Erythroblast (primary cell): ENCODE data around the gene RAPGEF2.

ENCODE experiments used
- GATA1 ChIP-seq: IDR thresholded peaks from 2 replicates; pipeline ENCODE4 v1.6.1; 2011; ENCODE audit warnings: low read depth, mild to moderate bottlenecking, control low read depth, low read length, moderate library complexity
- POLR2A ChIP-seq: IDR thresholded peaks from 2 replicates; pipeline ENCODE4 v1.6.1; 2011; ENCODE audit warnings: mild to moderate bottlenecking, low read length

GRCh38 chr4:159134429-159134828, 31.6 kb downstream of the RAPGEF2 start:
- TF ChIP-seq POLR2A (no peak), GATA1 (no peak)
